Neural cell (in vitro differentiated cells): ENCODE measurements around the gene CRYBB3. TPM values are rescaled to one million over a fixed set of nuclear protein-coding genes. Genes with fewer than 3 reads are reported as not detected.

Source experiments
- H2AFZ ChIP-seq: fragments of 200-600, 300-800 bp; sonication (generic), shearing (Covaris generic); 2 replicates; pipeline ENCODE4 v1.6.0; 2014; ENCODE audit warnings: low read depth, mild to moderate bottlenecking, antibody characterized with exemption, low read length, moderate library complexity
- H3F3A ChIP-seq: fragments of 200-600 bp; shearing (Covaris generic); 2 replicates; pipeline ENCODE4 v1.6.1; 2016; ENCODE audit warnings: mild to moderate bottlenecking, moderate library complexity, mixed read lengths, antibody characterized with exemption, low read length; ENCODE audit not compliant: insufficient read depth, poor library complexity, severe bottlenecking
- H3K27ac ChIP-seq: fragments of 200-600, 300-800 bp; sonication (generic), shearing (Covaris generic); 2 replicates; pipeline ENCODE4 v1.5.1; 2014; ENCODE audit warnings: mild to moderate bottlenecking, low read length, moderate library complexity
- H3K27me3 ChIP-seq: fragments of 300-800, 200-600 bp; sonication (generic), shearing (Covaris generic); 2 replicates; pipeline ENCODE4 v1.6.0; 2014; ENCODE audit warnings: mild to moderate bottlenecking, low read depth, low read length, moderate library complexity; ENCODE audit not compliant: insufficient read depth
- H3K36me3 ChIP-seq: fragments of 300-800, 200-600 bp; sonication (generic), shearing (Covaris generic); 2 replicates; pipeline ENCODE4 v1.5.1; 2014; ENCODE audit warnings: mild to moderate bottlenecking, antibody characterized with exemption, low read length, moderate library complexity; ENCODE audit not compliant: insufficient read depth
- H3K4me2 ChIP-seq: fragments of 300-800, 200-600 bp; sonication (generic), shearing (Covaris generic); 2 replicates; pipeline ENCODE4 v1.6.0; 2014; ENCODE audit warnings: mild to moderate bottlenecking, low read length
- H3K4me3 ChIP-seq: fragments of 300-800, 200-600 bp; sonication (generic), shearing (Covaris generic); 2 replicates; pipeline ENCODE4 v1.5.1; 2014; ENCODE audit warnings: mild to moderate bottlenecking, low read length, moderate library complexity
- H3K79me2 ChIP-seq: fragments of 200-600 bp; shearing (Covaris generic); replicated peaks from 2 replicates; pipeline ENCODE4 v1.6.0; 2014; ENCODE audit warnings: mild to moderate bottlenecking, low read length, moderate library complexity; ENCODE audit not compliant: insufficient read depth
- H3K9ac ChIP-seq: fragments of 300-800, 200-600 bp; sonication (generic), shearing (Covaris generic); 2 replicates; pipeline ENCODE4 v1.6.1; 2016; ENCODE audit warnings: mild to moderate bottlenecking, low read length, mixed read lengths
- H3K9me2 ChIP-seq: fragments of 200-600 bp; shearing (Covaris generic); 2 replicates; pipeline ENCODE4 v1.6.1; 2016; ENCODE audit warnings: mild to moderate bottlenecking, low read length, mixed read lengths; ENCODE audit not compliant: insufficient read depth
- H3K9me3 ChIP-seq: fragments of 200-600, 300-800 bp; sonication (generic), shearing (Covaris generic); 2 replicates; pipeline ENCODE4 v1.6.1; 2016; ENCODE audit warnings: mild to moderate bottlenecking, mixed run types, low read length, moderate library complexity, mixed read lengths
- H4K20me1 ChIP-seq: fragments of 200-600 bp; shearing (Covaris generic); 2 replicates; pipeline ENCODE4 v1.6.1; 2016; ENCODE audit warnings: mild to moderate bottlenecking, mixed run types; ENCODE audit not compliant: insufficient read depth
- EP300 ChIP-seq: fragments of 450-650 bp; conservative IDR thresholded peaks from 2 replicates; pipeline ENCODE4 v1.6.1; 2014; ENCODE audit warnings: antibody characterized with exemption, mild to moderate bottlenecking, moderate library complexity; ENCODE audit not compliant: poor library complexity, severe bottlenecking
- EZH2 ChIP-seq: fragments of 200-600, 300-800 bp; shearing (Covaris generic), sonication (generic); IDR thresholded peaks from 2 replicates; pipeline ENCODE4 v1.6.1; 2014; ENCODE audit warnings: antibody characterized with exemption, low read length, borderline replicate concordance, mild to moderate bottlenecking; ENCODE audit not compliant: insufficient read depth, poor library complexity, severe bottlenecking
- MXI1 ChIP-seq: fragments of 450-650 bp; conservative IDR thresholded peaks from 2 replicates; pipeline ENCODE4 v1.6.1; 2014; ENCODE audit warnings: antibody characterized with exemption, mild to moderate bottlenecking; ENCODE audit not compliant: poor library complexity, severe bottlenecking
- POLR2AphosphoS5 ChIP-seq: IDR thresholded peaks from 2 replicates; pipeline ENCODE4 v1.6.1; 2012
- RAD21 ChIP-seq: fragments of 450-650 bp; conservative IDR thresholded peaks from 2 replicates; pipeline ENCODE4 v1.6.1; 2014; ENCODE audit warnings: antibody characterized with exemption, mild to moderate bottlenecking, moderate library complexity
- SMC3 ChIP-seq: fragments of 450-650 bp; conservative IDR thresholded peaks from 2 replicates; pipeline ENCODE4 v1.6.1; 2014; ENCODE audit warnings: antibody characterized with exemption, mild to moderate bottlenecking, moderate library complexity; ENCODE audit not compliant: poor library complexity
- TAF1 ChIP-seq: IDR thresholded peaks from 2 replicates; pipeline ENCODE4 v1.6.1; 2012; ENCODE audit warnings: low read depth
- polyA plus RNA-seq: library from polyadenylated mRNA; depleted of rRNA; stranded (reverse); fragments of >200 nt; gene quantifications from 2 replicates; pipeline ENCODE4 v1.2.3, GENCODE V29; 2014
- TF ChIP-seq, protein P1 (sequence below): fragments of 450-650 bp; IDR thresholded peaks from 2 replicates; pipeline ENCODE4 v1.5.1; 2014; ENCODE audit warnings: antibody characterized with exemption, mild to moderate bottlenecking, moderate library complexity; ENCODE audit not compliant: poor library complexity, severe bottlenecking
- TF ChIP-seq, protein P2 (sequence below): IDR thresholded peaks from 2 replicates; pipeline ENCODE4 v1.6.1; 2012; ENCODE audit warnings: borderline replicate concordance

CRYBB3 gene
- polyA plus RNA-seq, 1 donor from 2014 or later, result not detected

DNA sequence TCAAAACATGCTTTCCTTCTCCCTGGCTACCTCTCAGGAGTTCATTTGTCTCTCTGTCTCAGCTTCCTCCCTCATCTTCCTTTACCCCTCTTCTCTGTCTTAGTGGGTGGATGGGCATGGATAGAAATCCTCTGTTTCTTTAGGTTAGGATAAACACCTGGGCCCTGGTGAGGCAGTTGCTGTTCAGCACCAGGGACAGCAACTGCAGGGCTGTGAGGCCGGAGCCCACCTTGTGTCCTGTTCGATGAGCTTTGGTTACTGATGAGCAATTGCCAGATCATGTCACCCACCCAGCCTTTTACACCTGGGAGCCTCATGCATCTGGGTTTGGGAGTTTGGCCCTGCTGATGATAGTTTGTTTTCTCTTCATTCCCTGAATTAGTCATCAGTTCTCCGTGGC is 6.1 kb upstream of the CRYBB3 start:
- no peak overlapping the region for H3K9ac ChIP-seq
- no peaks in the 10 kb centered on the region for H3K36me3 ChIP-seq
- no peaks in the 10 kb centered on the region for H3K27me3 ChIP-seq
- H2AFZ ChIP-seq, result no peak overlapping the region
- H3K27ac ChIP-seq, result no peak overlapping the region
- no peak overlapping the region for H3K4me2 ChIP-seq
- TF ChIP-seq, protein P1, sequence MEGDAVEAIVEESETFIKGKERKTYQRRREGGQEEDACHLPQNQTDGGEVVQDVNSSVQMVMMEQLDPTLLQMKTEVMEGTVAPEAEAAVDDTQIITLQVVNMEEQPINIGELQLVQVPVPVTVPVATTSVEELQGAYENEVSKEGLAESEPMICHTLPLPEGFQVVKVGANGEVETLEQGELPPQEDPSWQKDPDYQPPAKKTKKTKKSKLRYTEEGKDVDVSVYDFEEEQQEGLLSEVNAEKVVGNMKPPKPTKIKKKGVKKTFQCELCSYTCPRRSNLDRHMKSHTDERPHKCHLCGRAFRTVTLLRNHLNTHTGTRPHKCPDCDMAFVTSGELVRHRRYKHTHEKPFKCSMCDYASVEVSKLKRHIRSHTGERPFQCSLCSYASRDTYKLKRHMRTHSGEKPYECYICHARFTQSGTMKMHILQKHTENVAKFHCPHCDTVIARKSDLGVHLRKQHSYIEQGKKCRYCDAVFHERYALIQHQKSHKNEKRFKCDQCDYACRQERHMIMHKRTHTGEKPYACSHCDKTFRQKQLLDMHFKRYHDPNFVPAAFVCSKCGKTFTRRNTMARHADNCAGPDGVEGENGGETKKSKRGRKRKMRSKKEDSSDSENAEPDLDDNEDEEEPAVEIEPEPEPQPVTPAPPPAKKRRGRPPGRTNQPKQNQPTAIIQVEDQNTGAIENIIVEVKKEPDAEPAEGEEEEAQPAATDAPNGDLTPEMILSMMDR, result no peak
- no peak for TF ChIP-seq EP300
- TF ChIP-seq, protein P2, sequence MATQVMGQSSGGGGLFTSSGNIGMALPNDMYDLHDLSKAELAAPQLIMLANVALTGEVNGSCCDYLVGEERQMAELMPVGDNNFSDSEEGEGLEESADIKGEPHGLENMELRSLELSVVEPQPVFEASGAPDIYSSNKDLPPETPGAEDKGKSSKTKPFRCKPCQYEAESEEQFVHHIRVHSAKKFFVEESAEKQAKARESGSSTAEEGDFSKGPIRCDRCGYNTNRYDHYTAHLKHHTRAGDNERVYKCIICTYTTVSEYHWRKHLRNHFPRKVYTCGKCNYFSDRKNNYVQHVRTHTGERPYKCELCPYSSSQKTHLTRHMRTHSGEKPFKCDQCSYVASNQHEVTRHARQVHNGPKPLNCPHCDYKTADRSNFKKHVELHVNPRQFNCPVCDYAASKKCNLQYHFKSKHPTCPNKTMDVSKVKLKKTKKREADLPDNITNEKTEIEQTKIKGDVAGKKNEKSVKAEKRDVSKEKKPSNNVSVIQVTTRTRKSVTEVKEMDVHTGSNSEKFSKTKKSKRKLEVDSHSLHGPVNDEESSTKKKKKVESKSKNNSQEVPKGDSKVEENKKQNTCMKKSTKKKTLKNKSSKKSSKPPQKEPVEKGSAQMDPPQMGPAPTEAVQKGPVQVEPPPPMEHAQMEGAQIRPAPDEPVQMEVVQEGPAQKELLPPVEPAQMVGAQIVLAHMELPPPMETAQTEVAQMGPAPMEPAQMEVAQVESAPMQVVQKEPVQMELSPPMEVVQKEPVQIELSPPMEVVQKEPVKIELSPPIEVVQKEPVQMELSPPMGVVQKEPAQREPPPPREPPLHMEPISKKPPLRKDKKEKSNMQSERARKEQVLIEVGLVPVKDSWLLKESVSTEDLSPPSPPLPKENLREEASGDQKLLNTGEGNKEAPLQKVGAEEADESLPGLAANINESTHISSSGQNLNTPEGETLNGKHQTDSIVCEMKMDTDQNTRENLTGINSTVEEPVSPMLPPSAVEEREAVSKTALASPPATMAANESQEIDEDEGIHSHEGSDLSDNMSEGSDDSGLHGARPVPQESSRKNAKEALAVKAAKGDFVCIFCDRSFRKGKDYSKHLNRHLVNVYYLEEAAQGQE, result peak; percentile 29
- TF ChIP-seq EZH2, result no peak
- no peak for TF ChIP-seq SMC3
- no peak for TF ChIP-seq MXI1
- TF ChIP-seq POLR2AphosphoS5, result no peak
- no peak for TF ChIP-seq RAD21
- no peaks in the 10 kb centered on the region for H3K9me3 ChIP-seq
- no peak overlapping the region for H3K4me3 ChIP-seq
- H3K79me2 ChIP-seq, result no peaks in the 10 kb centered on the region
- no peaks in the 10 kb centered on the region for H3F3A ChIP-seq
- no peaks in the 10 kb centered on the region for H3K9me2 ChIP-seq
- no peaks in the 10 kb centered on the region for H4K20me1 ChIP-seq

DNA sequence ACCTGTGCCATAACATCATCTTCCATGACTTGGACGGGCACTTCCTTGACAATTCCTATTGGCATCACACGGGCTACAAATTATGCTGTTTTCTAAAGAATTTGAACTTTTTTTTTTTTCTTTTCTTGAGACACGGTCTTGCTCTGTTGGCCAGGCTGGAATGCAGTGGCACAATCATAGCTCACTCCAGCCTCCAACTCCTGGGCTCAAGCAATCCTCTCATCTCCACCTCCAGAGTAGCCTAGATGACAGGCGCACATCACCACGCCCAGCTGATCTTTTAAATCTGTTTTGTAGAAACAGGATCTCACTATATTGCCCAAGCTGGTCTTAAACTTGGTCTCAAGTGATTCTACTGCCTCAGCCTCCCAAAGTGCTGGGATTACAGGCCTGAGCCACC is 3.3 kb upstream of the CRYBB3 start:
- Histone ChIP-seq H3K27me3 (no peaks in the 10 kb centered on the region), H2AFZ (no peak overlapping the region), H3K9me2 (no peaks in the 10 kb centered on the region), H3K27ac (no peak overlapping the region), H3K79me2 (no peaks in the 10 kb centered on the region), H3F3A (no peaks in the 10 kb centered on the region), H3K4me3 (no peak overlapping the region), H3K9me3 (no peaks in the 10 kb centered on the region), H3K36me3 (no peaks in the 10 kb centered on the region), H4K20me1 (no peaks in the 10 kb centered on the region), H3K4me2 (no peak overlapping the region), H3K9ac (no peak overlapping the region)
- no peak for TF ChIP-seq MXI1
- no peak for TF ChIP-seq EZH2
- no peak for TF ChIP-seq EP300
- no peak for TF ChIP-seq SMC3
- TF ChIP-seq RAD21, result no peak
- TF ChIP-seq, protein P1, result no peak
- no peak for TF ChIP-seq POLR2AphosphoS5
- no peak for TF ChIP-seq TAF1
- TF ChIP-seq, protein P2, result no peak
